GM12864 (cell line): ENCODE data around the gene SMYD3.

ENCODE experiments used
- DNase-seq: peaks from one replicate; pipeline ENCODE4 v3.0.0-alpha.2; 2011; ENCODE audit warnings: low read depth
- H3K4me3 ChIP-seq: 2 replicates; pipeline ENCODE4 v1.5.1; 2011; ENCODE audit warnings: mild to moderate bottlenecking, low read depth, low read length, control low read depth
- TF ChIP-seq, protein P1 (sequence below): IDR thresholded peaks from 2 replicates; pipeline ENCODE4 v1.5.1; 2011; ENCODE audit warnings: low read depth, mild to moderate bottlenecking, moderate library complexity, low read length, control low read depth, inconsistent platforms; ENCODE audit errors: missing control alignments

Gene SMYD3

DNA sequence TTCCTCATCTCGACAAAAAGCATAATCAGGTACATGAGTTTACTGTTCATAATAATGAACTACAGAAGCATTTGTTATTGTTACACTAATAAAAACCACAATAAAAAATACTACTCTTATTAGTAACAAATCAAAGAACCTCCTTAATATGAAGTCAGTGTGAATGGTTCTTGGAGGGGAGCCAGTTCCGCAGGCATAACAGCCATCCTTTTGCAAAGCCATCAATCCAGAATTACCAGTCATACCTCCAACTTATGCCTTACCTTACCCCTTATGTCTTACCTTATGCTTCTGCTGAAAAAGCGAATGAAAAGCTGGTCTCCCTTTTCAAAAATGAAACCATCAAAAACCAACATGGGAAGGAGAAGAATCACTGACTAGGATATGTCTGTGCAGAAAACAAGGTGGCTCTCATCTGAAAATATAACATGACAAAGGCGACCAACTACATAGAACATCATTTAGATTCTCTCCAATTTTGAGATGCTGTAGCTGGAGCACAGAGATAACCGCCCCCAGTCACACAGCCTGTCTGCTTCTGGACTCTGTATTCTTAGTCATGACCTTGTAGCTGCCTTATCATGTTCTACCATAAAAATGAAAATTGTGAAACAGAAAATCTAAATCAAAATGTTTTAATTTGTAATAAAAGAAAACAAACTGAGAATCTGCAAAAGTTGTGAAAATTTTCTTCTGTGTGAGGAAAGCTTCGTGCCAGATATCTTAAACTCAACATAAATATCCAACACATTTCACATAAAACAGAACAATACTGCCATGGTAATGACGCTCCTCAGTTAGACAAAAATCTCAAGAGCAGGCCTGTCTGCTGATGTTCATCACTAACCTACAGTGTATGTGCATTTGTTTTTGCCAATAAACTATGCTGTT lies 438.2 kb downstream of the SMYD3 start:
- TF ChIP-seq, protein P1, sequence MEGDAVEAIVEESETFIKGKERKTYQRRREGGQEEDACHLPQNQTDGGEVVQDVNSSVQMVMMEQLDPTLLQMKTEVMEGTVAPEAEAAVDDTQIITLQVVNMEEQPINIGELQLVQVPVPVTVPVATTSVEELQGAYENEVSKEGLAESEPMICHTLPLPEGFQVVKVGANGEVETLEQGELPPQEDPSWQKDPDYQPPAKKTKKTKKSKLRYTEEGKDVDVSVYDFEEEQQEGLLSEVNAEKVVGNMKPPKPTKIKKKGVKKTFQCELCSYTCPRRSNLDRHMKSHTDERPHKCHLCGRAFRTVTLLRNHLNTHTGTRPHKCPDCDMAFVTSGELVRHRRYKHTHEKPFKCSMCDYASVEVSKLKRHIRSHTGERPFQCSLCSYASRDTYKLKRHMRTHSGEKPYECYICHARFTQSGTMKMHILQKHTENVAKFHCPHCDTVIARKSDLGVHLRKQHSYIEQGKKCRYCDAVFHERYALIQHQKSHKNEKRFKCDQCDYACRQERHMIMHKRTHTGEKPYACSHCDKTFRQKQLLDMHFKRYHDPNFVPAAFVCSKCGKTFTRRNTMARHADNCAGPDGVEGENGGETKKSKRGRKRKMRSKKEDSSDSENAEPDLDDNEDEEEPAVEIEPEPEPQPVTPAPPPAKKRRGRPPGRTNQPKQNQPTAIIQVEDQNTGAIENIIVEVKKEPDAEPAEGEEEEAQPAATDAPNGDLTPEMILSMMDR: no peak
- no peak overlapping the region for H3K4me3 ChIP-seq
- no peak for DNase-seq

DNA sequence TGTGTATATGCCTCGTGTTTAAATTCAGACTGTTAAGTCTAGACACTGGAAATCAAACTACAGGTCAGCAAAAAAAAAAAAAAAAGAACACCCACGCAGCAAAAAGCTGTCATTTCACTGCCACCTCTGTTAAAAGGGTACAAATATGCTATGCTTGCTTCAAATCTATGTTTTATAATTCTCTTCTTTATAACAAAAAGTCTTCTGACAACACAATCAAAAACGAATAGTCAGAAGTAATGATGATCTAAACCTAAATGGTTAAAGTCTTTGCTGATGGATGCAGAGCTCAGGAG lies 438.9 kb downstream of the SMYD3 start:
- no peak overlapping the region for H3K4me3 ChIP-seq
- DNase-seq: no peak
- TF ChIP-seq, protein P1: no peak

DNA sequence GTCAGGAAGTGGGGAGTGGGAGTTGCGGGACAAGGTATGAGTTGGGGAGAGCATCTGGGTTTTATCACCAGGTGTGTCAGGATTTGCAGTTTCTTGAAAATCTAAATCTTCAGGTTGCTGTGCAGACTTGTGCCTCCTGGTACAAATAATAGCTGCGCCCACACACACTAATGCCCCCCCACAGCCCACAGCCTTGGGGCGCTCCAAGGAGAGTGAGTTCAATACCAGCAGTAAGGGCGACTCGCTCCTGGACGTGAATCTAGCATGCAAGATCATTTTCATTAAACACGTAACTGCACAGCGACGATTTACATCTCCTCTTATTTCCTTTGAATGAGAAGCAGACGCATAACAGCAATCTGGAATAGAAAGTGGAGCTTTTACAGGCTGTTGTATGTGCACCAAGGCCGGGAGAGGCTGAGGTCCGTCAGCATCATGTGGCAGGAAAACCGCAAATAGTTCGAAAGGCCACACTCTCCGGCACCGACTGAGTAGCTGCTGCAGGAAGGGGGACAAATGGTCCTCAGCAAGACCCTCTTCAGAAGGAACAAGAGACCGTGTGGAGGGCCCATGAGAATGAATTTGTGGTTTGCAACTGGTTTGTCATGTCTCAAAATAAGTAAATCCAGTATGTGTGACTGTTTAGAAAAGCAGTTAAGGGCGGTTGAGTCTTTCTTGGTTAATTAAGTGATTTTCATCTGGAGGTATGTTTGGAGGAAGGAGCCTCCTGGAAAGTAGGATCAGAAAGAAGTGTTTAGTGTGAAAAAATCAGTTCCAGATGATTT lies 439.5 kb downstream of the SMYD3 start:
- no peak overlapping the region for H3K4me3 ChIP-seq
- DNase-seq: no peak
- TF ChIP-seq, protein P1: no peak

DNA sequence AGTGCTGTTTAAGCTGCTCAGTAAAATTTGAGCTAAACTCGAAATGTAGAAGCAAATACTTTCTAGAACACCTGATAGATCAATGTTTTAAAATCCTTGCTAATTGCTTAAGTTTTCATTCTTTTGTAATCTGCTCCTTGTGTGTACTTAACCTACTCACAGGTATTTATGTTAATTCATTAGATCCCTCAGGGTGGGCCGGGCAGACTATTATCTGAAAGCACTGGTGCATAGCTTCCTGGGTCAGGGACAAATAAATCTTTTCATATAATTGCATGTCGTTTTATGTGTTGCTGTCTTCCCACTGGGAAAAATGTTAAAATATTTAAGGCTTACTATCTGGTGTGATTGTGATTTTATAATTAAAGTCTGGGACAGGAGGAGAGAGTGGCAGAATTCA lies 440.5 kb downstream of the SMYD3 start:
- H3K4me3 ChIP-seq: no peak overlapping the region
- no peak for DNase-seq

DNA sequence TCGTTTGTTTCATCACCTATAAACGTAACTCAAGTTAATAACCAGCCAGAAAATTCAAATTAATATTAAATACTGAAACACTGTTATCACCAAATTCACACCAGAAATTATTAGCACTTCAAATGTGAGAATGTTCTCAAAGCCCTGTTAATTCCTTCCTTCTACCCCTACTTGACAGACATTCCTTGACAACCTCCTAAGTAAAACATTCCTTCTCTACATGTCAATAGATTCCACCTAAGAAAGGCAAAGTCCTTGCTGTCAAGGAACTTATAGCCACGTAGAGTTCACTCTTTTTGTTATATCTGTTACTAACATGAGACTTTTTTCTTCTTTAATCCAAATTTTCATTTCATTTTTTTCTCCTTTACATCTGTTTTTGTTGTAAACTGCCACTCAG lies 441.5 kb downstream of the SMYD3 start:
- TF ChIP-seq, protein P1: no peak
- no peak overlapping the region for H3K4me3 ChIP-seq
- DNase-seq: no peak

More for the DNA sequence above, 440.5 kb downstream of the SMYD3 start:
- TF ChIP-seq, protein P1: no peak

DNA sequence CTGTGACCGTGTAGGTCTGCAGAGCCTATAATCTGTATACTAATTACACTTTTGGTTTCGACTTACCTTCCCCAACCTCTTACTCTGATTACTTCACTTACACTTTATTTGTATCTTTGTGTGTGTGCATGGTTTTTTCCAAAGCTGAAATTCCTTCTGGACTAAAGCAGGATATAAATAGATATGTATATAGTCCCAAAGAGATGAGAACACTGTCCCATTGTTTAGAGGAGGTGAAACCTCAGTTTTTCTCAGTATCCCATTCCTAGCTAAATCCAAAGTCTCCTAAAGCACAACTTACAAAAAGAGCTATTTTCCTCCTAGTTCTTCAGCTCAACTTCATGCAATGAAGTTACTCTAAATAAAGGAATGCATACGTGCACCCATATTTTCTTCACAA lies 442.2 kb downstream of the SMYD3 start:
- TF ChIP-seq, protein P1: no peak
- DNase-seq: no peak

More for the DNA sequence above, 442.2 kb downstream of the SMYD3 start:
- H3K4me3 ChIP-seq: no peak overlapping the region
